ENCODE results near the gene SGSM1.
"Not testable (repeated sequence)": the region's sequence is repeated elsewhere in the genome, so short reads cannot be mapped to it uniquely, and the experiment has no call there.

SGSM1 gene

GRCh38 chr22:24830205-24830979, 24.4 kb downstream of the SGSM1 start:
- H3K4me3 ChIP-seq (ENCODE audit: low read depth, low read length): no peak overlapping the region
- TF ChIP-seq CTCF (IDR thresholded peaks at IDR 0.05; ENCODE audit: low read depth, low read length): no peak

- no peak overlapping the region for H3K4me3 ChIP-seq (ENCODE audit: low read depth, low read length)
- no peak for TF ChIP-seq CTCF (IDR thresholded peaks at IDR 0.05; ENCODE audit: low read depth, low read length)
Measured at GRCh38 chr22:24831687-24832086, 25.7 kb downstream of the SGSM1 start.

- H3K4me3 ChIP-seq (ENCODE audit: low read depth, low read length): no peak overlapping the region
- no peak for TF ChIP-seq CTCF (IDR thresholded peaks at IDR 0.05; ENCODE audit: low read depth, low read length)
Measured at GRCh38 chr22:24833881-24834495, 28.0 kb downstream of the SGSM1 start.

GRCh38 chr22:24834845-24835570, 29.0 kb downstream of the SGSM1 start:
- TF ChIP-seq CTCF (IDR thresholded peaks at IDR 0.05; ENCODE audit: low read depth, low read length): no peak
- H3K4me3 ChIP-seq (ENCODE audit: low read depth, low read length): no peak overlapping the region

- H3K4me3 ChIP-seq (ENCODE audit: low read depth, low read length): no peak overlapping the region
Measured at GRCh38 chr22:24836282-24836681, 30.3 kb downstream of the SGSM1 start.

GRCh38 chr22:24837517-24837916, 31.5 kb downstream of the SGSM1 start:
- H3K4me3 ChIP-seq (ENCODE audit: low read depth, low read length): not testable (repeated sequence)

More at GRCh38 chr22:24836282-24836681, 30.3 kb downstream of the SGSM1 start:
- no peak for TF ChIP-seq CTCF (IDR thresholded peaks at IDR 0.05; ENCODE audit: low read depth, low read length)

GRCh38 chr22:24841261-24841660, 35.2 kb downstream of the SGSM1 start:
- no peak for TF ChIP-seq CTCF (IDR thresholded peaks at IDR 0.05; ENCODE audit: low read depth, low read length)

More at GRCh38 chr22:24841261-24841660, 35.2 kb downstream of the SGSM1 start:
- H3K4me3 ChIP-seq (ENCODE audit: low read depth, low read length): no peak overlapping the region
